ENCODE results near the gene SLC5A10. TPM values are rescaled to one million over a fixed set of nuclear protein-coding genes. Genes with fewer than 3 reads are reported as not detected.
"Not testable (repeated sequence)": the region's sequence is repeated elsewhere in the genome, so short reads cannot be mapped to it uniquely, and the experiment has no call there.

The SLC5A10 gene
- total RNA-seq, 6 donors from 2014 or later: not detected

DNA sequence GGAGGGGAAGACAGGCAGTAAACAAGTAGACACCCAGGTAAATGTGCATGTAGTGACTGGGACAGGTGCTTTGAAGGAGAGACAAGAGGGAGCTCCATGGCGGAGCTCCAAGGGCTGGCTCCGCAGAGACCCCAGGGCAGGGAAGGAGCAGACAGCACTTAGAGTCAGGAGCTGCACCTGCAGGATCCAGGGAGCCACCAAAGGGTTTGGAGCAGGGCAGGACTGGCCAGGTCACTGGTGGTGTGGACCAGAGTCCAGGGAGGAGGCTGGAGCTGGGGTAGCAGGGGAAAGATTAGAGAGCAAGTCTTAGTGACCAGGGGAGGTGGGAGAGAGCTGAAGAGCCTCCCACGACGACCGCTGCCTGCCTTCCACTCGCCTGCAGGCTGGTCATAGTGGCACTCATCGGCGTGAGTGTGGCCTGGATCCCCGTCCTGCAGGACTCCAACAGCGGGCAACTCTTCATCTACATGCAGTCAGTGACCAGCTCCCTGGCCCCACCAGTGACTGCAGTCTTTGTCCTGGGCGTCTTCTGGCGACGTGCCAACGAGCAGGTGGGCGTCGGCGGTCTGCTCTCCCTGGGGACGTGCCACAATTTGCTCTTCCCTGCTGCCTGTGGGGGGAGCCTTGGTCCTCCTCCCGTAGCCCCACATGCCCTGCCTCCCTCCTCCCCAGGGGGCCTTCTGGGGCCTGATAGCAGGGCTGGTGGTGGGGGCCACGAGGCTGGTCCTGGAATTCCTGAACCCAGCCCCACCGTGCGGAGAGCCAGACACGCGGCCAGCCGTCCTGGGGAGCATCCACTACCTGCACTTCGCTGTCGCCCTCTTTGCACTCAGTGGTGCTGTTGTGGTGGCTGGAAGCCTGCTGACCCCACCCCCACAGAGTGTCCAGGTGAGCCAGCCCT is 67.3 kb downstream of the SLC5A10 start:
- Histone ChIP-seq H3K4me3 (no peak overlapping the region), H3K4me1 (no peaks in the 10 kb centered on the region), H3K27me3 (no peaks in the 10 kb centered on the region), H3K36me3 (no peaks in the 10 kb centered on the region), H3K27ac (no peak overlapping the region), H3K9me3 (no peaks in the 10 kb centered on the region)
- 71 to 84% methylated on average over 14 to 26 of the region's 27 CpGs for whole genome bisulfite sequencing, 2 donors
- ATAC-seq (ENCODE audit: low FRiP score in 2 of 2) (no peak), DNase-seq (peak in 1 of 2 donors; percentile 62)
- TF ChIP-seq, protein P1, sequence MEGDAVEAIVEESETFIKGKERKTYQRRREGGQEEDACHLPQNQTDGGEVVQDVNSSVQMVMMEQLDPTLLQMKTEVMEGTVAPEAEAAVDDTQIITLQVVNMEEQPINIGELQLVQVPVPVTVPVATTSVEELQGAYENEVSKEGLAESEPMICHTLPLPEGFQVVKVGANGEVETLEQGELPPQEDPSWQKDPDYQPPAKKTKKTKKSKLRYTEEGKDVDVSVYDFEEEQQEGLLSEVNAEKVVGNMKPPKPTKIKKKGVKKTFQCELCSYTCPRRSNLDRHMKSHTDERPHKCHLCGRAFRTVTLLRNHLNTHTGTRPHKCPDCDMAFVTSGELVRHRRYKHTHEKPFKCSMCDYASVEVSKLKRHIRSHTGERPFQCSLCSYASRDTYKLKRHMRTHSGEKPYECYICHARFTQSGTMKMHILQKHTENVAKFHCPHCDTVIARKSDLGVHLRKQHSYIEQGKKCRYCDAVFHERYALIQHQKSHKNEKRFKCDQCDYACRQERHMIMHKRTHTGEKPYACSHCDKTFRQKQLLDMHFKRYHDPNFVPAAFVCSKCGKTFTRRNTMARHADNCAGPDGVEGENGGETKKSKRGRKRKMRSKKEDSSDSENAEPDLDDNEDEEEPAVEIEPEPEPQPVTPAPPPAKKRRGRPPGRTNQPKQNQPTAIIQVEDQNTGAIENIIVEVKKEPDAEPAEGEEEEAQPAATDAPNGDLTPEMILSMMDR (IDR thresholded peaks at IDR 0.05): no peak
- no peak for TF ChIP-seq POLR2AphosphoS5 (IDR thresholded peaks at IDR 0.05)
- TF ChIP-seq POLR2A (IDR thresholded peaks at IDR 0.05): no peak
- no peak for TF ChIP-seq EP300 (IDR thresholded peaks at IDR 0.05)

GRCh38 chr17:19020016-19020415 is 68.1 kb downstream of the SLC5A10 start:
- DNase-seq: no peak
- TF ChIP-seq EP300 (IDR thresholded peaks at IDR 0.05): no peak
- TF ChIP-seq POLR2AphosphoS5 (IDR thresholded peaks at IDR 0.05): no peak
- TF ChIP-seq POLR2A (IDR thresholded peaks at IDR 0.05): no peak
- TF ChIP-seq, protein P1 (IDR thresholded peaks at IDR 0.05): no peak
- Histone ChIP-seq H3K36me3 (no peaks in the 10 kb centered on the region), H3K27ac (no peak overlapping the region), H3K9me3 (no peaks in the 10 kb centered on the region), H3K4me3 (no peak overlapping the region), H3K27me3 (no peaks in the 10 kb centered on the region), H3K4me1 (no peaks in the 10 kb centered on the region)
- 91 to 98% methylated on average over 3 of the region's 3 CpGs for WGBS, 2 donors
- no peak for ATAC-seq (ENCODE audit: low FRiP score in 2 of 2)

DNA sequence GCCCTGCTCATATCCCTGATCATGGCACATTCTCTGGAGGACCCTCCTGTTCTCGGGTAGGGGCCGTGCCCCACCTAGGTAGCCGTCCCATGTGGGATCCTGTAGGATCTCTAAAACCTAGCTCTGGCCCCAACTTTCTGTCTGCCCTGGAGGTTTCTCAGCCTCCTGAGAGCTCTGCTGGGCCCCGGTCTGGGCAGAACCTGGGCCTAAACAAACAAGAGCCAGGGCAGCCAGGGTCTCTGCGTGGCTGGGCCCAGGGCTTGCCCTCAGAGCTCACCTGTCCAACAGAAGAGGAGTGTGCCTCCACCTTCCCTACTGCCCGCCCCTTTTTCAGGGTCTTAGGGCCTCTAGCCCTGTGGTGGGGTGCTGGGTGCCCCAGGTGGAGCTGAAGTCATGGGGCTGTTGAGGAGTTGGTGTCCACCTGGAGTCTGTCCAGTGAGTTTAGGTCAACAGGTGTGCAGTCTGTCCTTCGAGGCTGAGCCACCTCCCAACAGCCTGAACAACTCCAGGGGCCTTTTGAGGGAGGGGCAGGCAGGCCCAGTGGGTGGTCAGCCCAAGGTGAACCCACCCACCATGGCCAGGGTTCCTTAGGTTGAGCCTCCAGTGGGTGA is 69.2 kb downstream of the SLC5A10 start:
- 93 to 94% methylated on average over 3 to 7 of the region's 7 CpGs for WGBS, 2 donors
- not testable (repeated sequence) for H3K27me3 ChIP-seq; H3K4me3 ChIP-seq; H3K36me3 ChIP-seq; ATAC-seq (ENCODE audit: low FRiP score in 2 of 2); H3K4me1 ChIP-seq; DNase-seq; H3K9me3 ChIP-seq; H3K27ac ChIP-seq

- peak in 1 of 2 donors; percentile 76 for DNase-seq
- no peak overlapping the region for H3K4me3 ChIP-seq
- H3K27ac ChIP-seq: no peak overlapping the region
- no peaks in the 10 kb centered on the region for H3K36me3 ChIP-seq
- no peak for ATAC-seq (ENCODE audit: low FRiP score in 2 of 2)
- no peaks in the 10 kb centered on the region for H3K9me3 ChIP-seq
- WGBS, 2 donors: 91 to 95% methylated on average over 18 to 22 of the region's 24 CpGs
- H3K4me1 ChIP-seq: no peaks in the 10 kb centered on the region
- H3K27me3 ChIP-seq: no peaks in the 10 kb centered on the region
- no peak for TF ChIP-seq POLR2A (IDR thresholded peaks at IDR 0.05)
Observed at GRCh38 chr17:19021622-19022083, 69.7 kb downstream of the SLC5A10 start.

GRCh38 chr17:19022128-19022527 is 70.2 kb downstream of the SLC5A10 start:
- no peak overlapping the region for H3K27ac ChIP-seq
- no peaks in the 10 kb centered on the region for H3K4me1 ChIP-seq
- WGBS, 2 donors: 87 to 94% methylated on average over 4 to 5 of the region's 5 CpGs
- DNase-seq (no peak), ATAC-seq (ENCODE audit: low FRiP score in 2 of 2) (no peak)
- TF ChIP-seq, protein P1 (IDR thresholded peaks at IDR 0.05): no peak
- TF ChIP-seq EP300 (IDR thresholded peaks at IDR 0.05): no peak
- TF ChIP-seq POLR2A (IDR thresholded peaks at IDR 0.05): no peak
- no peak for TF ChIP-seq POLR2AphosphoS5 (IDR thresholded peaks at IDR 0.05)
- no peaks in the 10 kb centered on the region for H3K36me3 ChIP-seq
- H3K9me3 ChIP-seq: no peaks in the 10 kb centered on the region
- H3K27me3 ChIP-seq: no peaks in the 10 kb centered on the region
- H3K4me3 ChIP-seq: no peak overlapping the region
